Left colon (tissue), 2 donors: ENCODE results near the gene ATXN2. TPM values are rescaled to one million over a fixed set of nuclear protein-coding genes. Genes with fewer than 3 reads are reported as not detected.

Experiments
- ATAC-seq: fragments of 200-7000 bp; cut with Tn5 transposase; one replicate; pipeline ENCODE4 v1.9.1; 2020; ENCODE audit warnings: mild to moderate bottlenecking, moderate library complexity
- DNase-seq, 2 donors: peaks; one replicate each; pipeline ENCODE4 v3.0.0-alpha.2; 2020
- intact Hi-C, 2 donors: fragments of 100-400 bp; cut with DNase I in 1 of 2; cut with micrococcal nuclease in 1 of 2; formaldehyde crosslinking; loops; one replicate each; pipeline versions ENCODE4 v1.11.2 to v1.14.0; 2022; cut with DNase I, micrococcal nuclease
- total RNA-seq, 2 donors: library from RNA; stranded (reverse); fragmentation: NEBNext Ultra II Directional; extraction: Animal tissue kit (Norgen Biotek cat#: 25700); gene quantifications; one replicate each; pipeline ENCODE4 v1.2.1, GENCODE V29; 2021
- donor health status: DM: no; HTN: no; CAD: no.
- donor health status: DM: yes; HTN: yes; CAD: no.

The ATXN2 gene
- total RNA-seq, 2 donors from 2014 or later = 43.0 to 64.2 TPM

- DNase-seq (no peak), ATAC-seq (peak; percentile 87)
- intact Hi-C loops = no loop called here
Measured at GRCh38 chr12:111413442-111414086, 185.6 kb downstream of the ATXN2 start.

- DNase-seq = no peak
- intact Hi-C loops = no loop called here
- no peak for ATAC-seq
Measured at GRCh38 chr12:111412830-111413441, 186.2 kb downstream of the ATXN2 start.

- DNase-seq (no peak), ATAC-seq (no peak)
- intact Hi-C loops = no loop called here
Measured at GRCh38 chr12:111412007-111412829, 186.9 kb downstream of the ATXN2 start.

- DNase-seq (no peak), ATAC-seq (no peak)
- intact Hi-C loops = no loop called here
Measured at GRCh38 chr12:111411185-111411764, 187.8 kb downstream of the ATXN2 start.

- intact Hi-C loops = no loop called here
- DNase-seq = peak in 1 of 2 donors; percentile 26
- ATAC-seq = no peak
Measured at GRCh38 chr12:111410431-111411184, 188.5 kb downstream of the ATXN2 start.

GRCh38 chr12:111409780-111410430, 189.2 kb downstream of the ATXN2 start:
- DNase-seq = peak; percentile 52 to 61
- intact Hi-C loops = no loop called here
- ATAC-seq = no peak

- DNase-seq (peak in 1 of 2 donors; percentile 27), ATAC-seq (no peak)
- intact Hi-C loops = no loop called here
Measured at GRCh38 chr12:111409403-111409779, 189.7 kb downstream of the ATXN2 start.

- intact Hi-C loops = no loop called here
- DNase-seq (peak in 1 of 2 donors; percentile 19), ATAC-seq (no peak)
Measured at GRCh38 chr12:111408686-111409402, 190.3 kb downstream of the ATXN2 start.

- no peak for ATAC-seq
- no peak for DNase-seq
- intact Hi-C loops = no loop called here
Measured at GRCh38 chr12:111408116-111408440, 191.0 kb downstream of the ATXN2 start.

GRCh38 chr12:111407377-111408115, 191.6 kb downstream of the ATXN2 start:
- intact Hi-C loops = no loop called here
- ATAC-seq = no peak
- DNase-seq = peak in 1 of 2 donors; percentile 53

- intact Hi-C loops = no loop called here
- ATAC-seq (no peak), DNase-seq (peak; percentile 45 to 52)
Measured at GRCh38 chr12:111406474-111407376, 192.4 kb downstream of the ATXN2 start.

GRCh38 chr12:111405859-111406473, 193.1 kb downstream of the ATXN2 start, which contains the start of gene SH2B3:
SH2B3 (plus strand) TSS chr12:111405923; CDS start chr12:111418146, 12,223 bp downstream.
- intact Hi-C loops = no loop called here
- DNase-seq (peak in 1 of 2 donors; percentile 40), ATAC-seq (peak; percentile 2)

GRCh38 chr12:111405149-111405858, 193.8 kb downstream of the ATXN2 start:
- intact Hi-C loops = no loop called here
- ATAC-seq = peak; percentile 85
- peak; percentile 95 to 99 for DNase-seq

GRCh38 chr12:111404362-111405148, 194.6 kb downstream of the ATXN2 start:
- intact Hi-C loops = loop anchor here in 1 of 2 donors (5.0 kb wide), 1 partner anchor 48 kb away; no protein-coding TSS in a partner anchor
- peak; percentile 8 for ATAC-seq
- DNase-seq = peak; percentile 48 to 57
